GM18498 (cell line): ENCODE data around the gene MYCN.
A peak's percentile ranks its signal among the peaks of the same experiment; 100 is the strongest.
"Not testable (repeated sequence)": the region's sequence is repeated elsewhere in the genome, so short reads cannot be mapped to it uniquely, and the experiment has no call there.

Experiments used
- ATAC-seq: cut with Tn5 transposase; IDR thresholded peaks from one replicate; pipeline ENCODE4 v1.9.1; 2021; ENCODE audit warnings: mild to moderate bottlenecking, moderate library complexity; ENCODE audit not compliant: unreplicated experiment

Gene MYCN

GRCh38 chr2:15939854-15940660 lies at the start of gene MYCN:
TSS of gene MYCN (plus strand) at chr2:15940550. CDS start at chr2:15942065, 1,515 bp downstream.
- peak; percentile 36 for ATAC-seq

GRCh38 chr2:15890936-15891905 lies 49.1 kb upstream of the MYCN start:
- ATAC-seq = no peak

- no peak for ATAC-seq
Observed at GRCh38 chr2:15892151-15892880, 48.0 kb upstream of the MYCN start.

GRCh38 chr2:15893085-15893484 lies 47.3 kb upstream of the MYCN start:
- ATAC-seq = no peak

- ATAC-seq = no peak
Observed at GRCh38 chr2:15893689-15894480, 46.5 kb upstream of the MYCN start.

GRCh38 chr2:15894481-15895144 lies 45.7 kb upstream of the MYCN start:
- no peak for ATAC-seq

- no peak for ATAC-seq
Observed at GRCh38 chr2:15895615-15896469, 44.5 kb upstream of the MYCN start.

- no peak for ATAC-seq
Observed at GRCh38 chr2:15896859-15897258, 43.5 kb upstream of the MYCN start.

GRCh38 chr2:15897431-15898098 lies 42.8 kb upstream of the MYCN start:
- ATAC-seq = no peak

GRCh38 chr2:15899327-15899612 lies 41.1 kb upstream of the MYCN start:
- no peak for ATAC-seq

- no peak for ATAC-seq
Observed at GRCh38 chr2:15899751-15900493, 40.4 kb upstream of the MYCN start.

GRCh38 chr2:15901095-15901807 lies 39.1 kb upstream of the MYCN start:
- ATAC-seq = no peak

- no peak for ATAC-seq
Observed at GRCh38 chr2:15901808-15902130, 38.6 kb upstream of the MYCN start.

- ATAC-seq = not testable (repeated sequence)
Observed at GRCh38 chr2:15903910-15904309, 36.4 kb upstream of the MYCN start.

- ATAC-seq = no peak
Observed at GRCh38 chr2:15905267-15905645, 35.1 kb upstream of the MYCN start.

- ATAC-seq = no peak
Observed at GRCh38 chr2:15905986-15906491, 34.3 kb upstream of the MYCN start.

GRCh38 chr2:15906778-15907177 lies 33.6 kb upstream of the MYCN start:
- ATAC-seq = no peak
